ENCODE data around the gene HIVEP2.
A peak's percentile ranks its signal among the peaks of the same experiment; 100 is the strongest.

The HIVEP2 gene

DNA sequence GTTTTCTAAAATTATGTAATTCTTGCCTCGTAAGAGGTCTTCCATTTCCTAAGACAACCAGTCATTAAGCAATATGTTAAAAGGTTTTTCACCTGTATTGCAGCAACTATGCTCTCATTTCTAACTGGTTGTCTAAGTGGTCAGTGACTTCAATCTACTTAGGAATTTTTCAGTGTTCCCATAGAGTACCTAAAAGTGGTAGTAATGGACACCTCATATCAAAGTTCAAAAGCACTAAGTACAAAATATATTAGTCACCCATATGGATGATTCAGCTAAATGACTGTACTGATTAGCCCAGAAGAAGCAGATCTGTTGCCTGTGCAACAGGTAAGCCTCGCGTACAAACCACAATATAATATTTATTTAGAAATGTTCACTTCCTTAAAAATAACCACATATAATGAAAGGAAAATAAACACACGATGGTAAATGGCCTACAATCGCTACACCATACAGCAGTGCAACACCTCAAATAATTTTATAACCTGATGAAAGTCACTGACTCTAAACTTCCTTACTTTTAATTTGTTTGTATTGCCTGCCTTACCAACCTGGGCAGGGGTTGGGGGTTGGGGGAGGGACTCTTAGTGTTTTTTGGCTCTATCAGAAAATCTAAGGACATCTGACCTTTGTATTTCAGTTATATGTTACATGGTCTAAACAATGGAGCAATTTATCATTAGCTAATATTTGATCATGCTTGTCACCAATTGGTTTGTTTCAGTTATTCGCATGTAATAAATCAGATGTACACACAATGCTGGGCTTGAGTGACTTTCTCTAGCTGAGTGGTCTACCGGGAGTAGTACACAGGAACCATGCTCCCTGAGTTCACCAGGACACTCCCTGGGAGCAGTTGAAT is 105.9 kb downstream of the HIVEP2 start:
- DNase-seq = no peak

DNA sequence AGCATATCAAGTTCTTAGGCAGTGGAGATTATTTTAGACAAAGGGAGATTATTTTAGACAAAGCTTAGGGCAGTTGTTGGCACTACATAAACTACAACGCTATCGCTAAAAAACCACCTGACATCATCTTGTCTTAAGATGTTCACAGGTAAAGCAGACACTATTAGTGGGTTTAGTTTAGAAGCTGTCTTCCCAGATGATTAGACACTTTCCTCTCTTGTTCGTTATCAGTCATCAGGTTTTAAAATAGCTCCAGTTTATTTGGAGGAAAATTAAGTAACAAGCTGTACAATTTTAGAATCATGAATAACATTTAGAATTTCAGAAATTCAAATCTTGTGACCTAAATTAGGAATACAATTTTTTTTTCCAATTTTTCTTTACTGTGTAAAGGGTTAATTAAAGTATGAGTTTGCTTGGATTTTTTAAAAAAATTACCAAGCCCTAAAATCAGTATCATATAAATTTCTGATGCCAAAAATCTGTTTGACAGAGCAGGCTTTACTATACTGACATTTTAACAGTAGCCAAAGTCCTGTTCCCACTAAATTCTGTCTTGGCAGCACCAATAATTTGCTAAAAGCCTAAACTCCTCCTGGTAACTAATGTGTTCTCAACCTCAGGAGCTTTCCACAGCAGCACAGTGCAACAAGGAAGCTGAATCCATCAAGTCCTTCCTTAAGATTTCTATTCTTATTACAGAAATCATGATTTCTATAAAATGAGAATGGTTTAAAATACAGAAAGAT is 109.0 kb downstream of the HIVEP2 start:
- no peak for DNase-seq

DNA sequence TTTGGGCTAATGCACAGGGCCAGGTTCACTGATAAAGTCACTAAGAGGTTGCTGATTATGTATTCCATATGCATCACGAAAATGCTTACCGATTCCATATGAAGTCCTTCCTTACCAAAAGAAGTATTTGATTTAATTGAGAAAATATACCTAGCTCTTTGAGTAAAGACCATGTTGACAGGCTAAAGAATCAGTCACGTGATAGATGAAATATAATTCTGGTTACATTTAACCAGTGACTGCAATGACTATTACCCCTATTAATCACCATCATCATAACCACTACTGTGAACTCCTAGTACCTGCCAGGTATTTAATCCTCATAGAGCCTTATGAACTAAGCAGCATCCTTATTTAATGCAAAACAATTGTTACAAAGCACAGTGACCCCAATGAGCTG is 110.1 kb downstream of the HIVEP2 start:
- no peak for DNase-seq

DNA sequence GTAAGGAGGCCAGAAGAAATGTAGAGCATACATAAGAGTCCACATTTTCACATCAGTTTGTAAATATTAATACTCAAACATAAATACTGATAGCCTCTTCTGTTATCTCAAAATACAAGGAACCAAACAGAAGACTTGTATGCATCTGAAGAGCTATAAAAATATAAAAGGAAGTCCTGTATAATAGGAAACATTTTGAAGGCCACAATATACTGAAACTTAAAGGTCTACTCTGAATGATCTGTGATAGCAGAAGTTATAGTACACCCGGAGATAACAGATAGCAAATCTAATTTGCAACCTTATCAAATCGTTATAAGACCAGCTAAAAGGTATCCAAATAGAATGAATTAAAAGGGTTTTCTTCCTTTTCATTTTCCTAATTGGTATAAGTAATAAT is 111.2 kb downstream of the HIVEP2 start:
- no peak for DNase-seq

DNA sequence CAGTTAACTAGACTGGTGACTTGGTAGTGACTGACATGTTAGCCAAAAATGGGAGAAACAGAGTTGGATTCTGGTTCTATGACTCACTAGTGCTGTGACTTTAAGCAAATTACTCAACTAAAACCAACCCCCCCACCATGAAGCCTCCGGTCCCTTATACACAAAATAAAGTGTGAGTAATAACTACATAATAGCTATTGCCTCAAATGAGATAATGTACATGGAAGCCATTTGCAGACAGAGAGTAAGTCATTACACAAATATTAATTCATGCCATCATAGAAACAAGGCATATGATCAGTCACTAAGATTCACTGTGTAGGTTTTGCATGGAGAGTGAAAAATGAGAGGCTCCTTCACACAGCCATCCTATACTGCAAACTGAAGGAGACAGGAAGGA is 111.9 kb downstream of the HIVEP2 start:
- DNase-seq = no peak

DNA sequence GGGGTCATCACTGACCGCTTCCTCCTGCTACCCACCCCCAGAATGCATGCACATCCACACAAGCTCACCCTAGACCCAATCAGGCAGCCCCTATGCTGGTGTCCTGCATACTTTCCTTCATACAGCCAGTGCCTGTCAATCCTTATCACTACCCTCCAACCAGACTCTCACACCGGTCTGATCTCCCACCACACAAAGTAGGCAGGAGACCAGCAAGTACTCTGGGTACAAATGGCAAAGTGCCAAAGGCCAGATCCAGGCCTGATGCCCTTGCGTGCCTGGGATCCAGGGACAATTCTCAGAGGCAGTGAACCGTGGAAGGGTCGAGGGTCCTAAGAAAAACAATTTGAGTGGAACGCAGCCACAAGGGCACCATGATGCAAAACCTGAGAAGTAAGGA is 114.2 kb downstream of the HIVEP2 start:
- no peak for DNase-seq

DNA sequence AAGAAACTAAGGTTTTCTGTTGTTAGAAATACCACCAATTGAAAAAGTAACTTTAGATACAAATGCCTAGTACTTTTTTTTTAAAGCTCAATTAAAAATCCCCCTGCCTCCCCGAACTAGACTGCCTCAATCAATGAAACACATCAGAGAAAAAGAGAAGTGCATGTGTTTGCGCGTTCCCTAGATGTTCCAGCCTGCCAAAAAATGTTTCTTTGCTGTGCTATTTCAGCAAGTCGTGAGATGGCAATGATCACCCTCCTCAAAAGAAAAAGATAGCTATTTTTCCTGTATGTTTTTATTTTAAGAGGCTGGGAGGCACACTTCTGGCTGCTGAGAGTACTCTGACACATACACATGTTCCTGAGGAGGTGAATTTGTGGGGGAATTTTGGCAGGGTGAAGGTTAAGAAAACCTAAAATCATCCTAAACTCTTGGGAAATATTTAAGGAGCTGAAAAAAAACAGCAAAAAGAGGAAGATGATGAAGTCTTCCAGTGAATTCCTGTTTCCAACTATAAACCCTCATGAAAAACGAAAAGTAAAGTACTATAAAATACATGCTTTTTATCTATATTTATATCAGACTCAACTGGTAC is 114.8 kb downstream of the HIVEP2 start:
- DNase-seq = no peak

DNA sequence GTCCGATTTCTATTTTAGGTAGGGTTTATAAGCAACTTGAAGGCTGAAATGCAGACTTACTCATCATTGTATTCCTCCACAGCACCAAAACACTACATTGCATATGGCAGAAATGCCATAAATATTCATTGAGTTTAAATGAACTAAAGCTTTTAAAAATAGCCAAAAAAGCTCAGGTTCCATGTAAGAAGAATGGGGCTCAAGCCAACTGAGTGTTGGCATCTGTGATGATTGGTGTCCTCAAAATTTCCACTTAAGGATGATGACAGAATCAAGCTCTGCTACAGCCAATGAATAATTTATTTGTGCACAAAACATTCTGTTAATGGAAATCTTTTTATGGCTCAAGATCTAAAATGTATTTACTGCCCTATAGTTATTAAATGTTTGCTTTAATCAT is 115.4 kb downstream of the HIVEP2 start:
- no peak for DNase-seq

DNA sequence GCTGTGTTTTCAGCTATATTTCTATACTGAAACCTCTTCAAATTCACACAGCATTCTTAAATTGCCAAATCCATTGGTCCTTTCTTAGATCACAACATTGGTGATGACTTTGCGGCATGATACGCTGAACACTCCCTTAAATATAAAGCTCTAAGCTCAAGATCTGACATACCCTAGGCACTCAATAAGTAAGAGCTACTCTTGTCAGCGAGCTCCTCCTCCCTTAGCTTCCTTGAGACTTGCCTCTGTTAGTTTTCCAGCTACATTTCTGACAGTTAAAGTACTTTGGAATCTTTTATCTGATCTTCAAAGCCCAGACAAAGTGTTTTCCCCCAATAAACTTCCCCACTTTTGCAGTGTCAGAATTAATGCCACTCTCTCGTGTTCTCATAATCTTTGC is 117.0 kb downstream of the HIVEP2 start:
- DNase-seq = no peak

DNA sequence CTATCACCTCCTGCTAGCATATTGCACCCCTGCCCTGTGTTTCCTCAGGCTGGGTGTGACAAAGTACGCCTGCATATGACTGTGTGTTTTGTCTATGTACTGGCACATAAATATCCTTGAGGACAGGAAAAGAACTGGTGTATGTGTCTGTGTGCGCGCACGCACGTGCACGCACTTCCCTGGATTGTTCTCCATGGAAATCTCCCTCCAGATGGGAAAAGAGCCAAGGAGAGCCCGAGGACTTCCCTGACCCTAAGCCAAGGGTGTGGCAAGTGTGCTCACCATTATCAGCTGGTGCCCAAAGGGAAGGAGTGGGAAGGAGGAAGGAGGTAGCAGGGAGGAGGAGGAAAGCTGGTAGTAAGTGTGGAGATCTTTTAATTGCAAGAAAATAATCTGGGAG is 117.6 kb downstream of the HIVEP2 start:
- no peak for DNase-seq

DNA sequence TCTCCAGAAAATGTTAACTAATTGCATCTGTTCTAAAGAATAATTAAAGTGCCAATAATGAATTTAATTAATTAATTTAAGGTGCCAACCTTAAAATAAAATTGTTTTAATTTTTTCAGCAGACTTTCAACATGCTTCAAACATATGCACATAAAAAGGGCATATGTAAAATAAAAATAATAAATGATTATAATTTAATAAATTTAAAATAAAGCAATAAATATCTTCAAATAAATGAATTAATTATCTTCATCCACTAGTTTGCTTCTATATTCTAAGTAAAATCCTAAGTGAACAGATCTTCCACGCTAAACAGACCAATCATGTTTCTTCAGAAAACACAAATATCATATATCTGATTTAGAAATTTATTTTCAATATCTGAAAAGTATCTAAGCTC is 119.2 kb downstream of the HIVEP2 start:
- DNase-seq = no peak

DNA sequence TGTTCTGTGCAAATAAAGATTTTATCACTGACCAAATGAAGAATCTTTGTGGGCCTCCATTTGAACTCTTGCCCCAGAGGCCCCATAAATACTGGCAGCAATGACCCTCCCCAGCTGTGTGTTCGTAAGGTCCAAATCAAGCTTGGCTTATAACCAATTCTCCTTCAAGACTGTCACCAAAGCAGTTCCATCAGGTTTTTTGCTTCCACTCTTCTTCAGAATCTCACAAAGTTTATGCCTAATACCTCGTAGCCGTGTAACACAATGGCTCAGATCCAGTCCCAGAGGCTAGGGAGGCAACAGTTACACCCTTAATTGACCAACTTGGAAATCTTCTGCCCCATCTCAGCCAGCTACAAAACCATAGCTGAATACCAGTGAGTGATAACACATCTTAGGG is 120.5 kb downstream of the HIVEP2 start:
- DNase-seq = no peak

DNA sequence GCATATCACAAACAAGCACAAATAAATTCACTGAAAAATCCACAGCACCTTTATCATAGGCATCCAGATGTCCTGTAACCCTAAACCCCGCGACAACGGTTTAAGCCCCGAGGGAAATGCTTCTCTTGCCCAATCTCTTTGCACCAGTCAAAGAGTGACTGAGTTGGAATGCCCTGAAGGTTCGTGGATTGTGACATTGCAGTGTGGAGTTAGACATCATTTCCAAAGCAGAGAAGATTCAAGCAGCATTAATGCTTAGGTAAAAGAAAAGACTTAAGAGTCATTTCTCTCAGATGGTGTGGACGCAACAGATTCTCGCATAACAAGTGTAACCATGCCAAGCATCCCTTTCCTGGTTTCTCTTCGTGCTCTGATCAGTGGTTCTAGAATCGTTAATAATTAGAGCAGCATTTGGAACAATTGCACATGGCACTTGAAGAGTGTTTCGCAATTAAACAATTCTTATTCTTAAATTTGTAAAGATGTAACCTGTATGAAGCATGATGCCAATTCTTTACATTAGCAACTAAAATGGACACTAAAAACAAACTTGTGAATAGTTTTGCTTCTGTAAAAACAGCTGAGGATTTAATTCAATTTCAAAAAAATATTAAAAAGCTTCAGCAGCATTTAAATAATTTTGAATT is 121.6 kb downstream of the HIVEP2 start:
- no peak for DNase-seq

DNA sequence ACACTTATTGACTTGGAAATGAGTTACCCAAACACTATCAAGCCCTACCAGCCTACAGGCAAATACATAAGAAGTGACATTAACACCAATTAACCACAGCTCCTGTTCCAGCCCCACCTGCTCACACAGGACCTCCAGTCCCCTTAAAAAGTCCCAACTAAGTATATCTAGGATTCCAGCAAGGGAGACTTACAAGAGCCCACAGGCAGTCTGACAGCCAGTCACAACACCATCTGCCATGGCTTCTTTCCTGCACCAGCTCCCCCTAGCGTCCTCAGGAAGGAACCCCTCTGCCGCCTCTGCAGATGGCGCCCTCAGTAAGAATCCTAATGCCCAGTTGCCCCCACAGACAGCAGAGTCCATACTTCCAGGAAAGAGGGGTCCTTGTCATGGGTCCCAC is 122.1 kb downstream of the HIVEP2 start:
- no peak for DNase-seq

DNA sequence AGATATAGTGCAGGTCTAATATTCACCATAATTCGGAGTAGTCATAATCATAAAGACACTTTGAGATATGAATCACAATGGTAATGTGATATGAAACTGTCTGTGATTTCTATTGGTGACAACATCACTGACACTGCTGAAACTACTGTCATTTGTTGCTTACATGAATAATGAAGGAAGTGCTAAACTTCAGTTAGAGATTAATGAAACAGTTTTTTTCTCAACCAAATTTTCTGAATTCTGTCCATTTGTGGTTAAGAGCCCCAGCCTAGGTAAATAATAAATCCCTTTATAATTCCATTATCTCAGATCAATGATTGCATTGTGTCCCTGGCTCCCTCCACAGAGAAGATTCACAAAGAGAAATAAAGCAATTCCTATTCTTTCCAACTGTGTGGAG is 122.6 kb downstream of the HIVEP2 start:
- no peak for DNase-seq

DNA sequence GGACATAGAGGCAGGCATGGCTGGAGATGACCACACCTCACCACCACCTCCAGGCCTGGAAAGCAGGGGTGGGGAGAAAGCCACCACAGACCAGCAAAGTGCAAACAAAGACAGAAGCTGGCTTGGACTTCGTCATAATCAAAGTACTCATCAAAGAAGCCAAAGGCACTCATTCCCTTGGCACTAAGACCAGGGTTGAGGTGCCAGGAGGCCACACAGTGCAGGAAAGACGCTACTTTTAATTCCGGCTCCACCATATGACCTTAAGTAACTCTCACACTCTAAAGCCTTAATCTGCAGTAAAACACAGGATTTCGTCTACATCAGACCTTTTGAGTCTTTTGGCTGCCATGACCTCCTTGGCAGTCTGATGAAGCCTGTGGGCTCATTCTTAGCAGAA is 123.1 kb downstream of the HIVEP2 start:
- no peak for DNase-seq

DNA sequence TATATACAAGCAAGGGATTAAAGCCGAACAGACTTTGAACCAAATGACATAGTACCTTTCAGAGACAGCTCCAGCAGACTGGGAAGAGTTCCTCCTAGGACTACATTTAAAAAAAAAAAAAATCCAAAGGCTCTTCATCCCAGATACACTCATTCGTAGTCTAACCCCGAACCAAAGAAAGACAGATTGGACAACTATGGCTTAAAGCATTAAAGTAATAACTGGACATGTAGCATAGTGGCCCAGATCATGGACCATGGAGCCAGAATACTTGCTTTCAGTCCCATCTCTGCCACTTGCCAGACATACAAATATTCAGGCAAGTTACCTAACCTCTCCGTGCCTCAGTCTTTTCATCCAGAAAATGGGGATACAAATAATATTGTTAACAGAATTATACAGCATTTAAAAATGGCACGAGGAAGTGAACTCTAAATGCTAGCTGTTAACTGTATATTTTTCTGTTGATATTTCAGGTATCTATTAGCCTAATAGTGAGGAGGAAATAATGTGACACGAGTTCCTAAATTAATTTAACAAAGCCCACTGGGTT is 123.7 kb downstream of the HIVEP2 start:
- no peak for DNase-seq

DNA sequence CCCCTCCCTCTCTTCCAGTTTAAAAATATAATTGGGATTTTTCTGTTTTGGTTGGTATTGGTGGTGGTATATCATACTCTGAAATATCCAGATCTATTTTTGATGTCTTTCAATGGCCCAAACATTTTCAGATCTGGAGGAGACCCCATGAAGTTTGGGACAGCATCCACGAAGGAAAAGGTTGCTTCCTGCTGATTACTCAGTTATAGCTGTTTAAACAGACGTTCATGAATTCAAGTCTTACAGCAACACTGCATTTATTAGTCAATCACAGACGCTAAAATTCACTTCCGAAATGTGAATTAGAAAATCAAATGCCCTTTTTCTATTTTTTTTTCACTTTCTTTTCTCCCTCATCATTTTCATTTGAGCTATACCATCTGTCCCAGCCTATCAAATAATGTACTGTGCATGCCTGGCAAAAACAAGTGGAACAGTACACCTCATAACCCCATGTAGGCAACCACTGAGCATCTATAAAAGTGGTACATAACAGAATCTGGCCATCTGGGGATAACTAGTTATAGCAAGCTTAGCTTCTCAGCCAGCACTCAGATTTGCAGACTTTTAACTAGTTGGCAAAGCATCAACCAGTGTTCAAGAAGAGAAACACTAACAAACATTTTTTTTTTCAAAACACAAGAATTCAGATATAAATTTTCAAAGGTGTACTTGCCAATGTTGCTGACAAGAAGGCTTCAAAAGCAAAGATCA is 124.5 kb downstream of the HIVEP2 start:
- no peak for DNase-seq

DNA sequence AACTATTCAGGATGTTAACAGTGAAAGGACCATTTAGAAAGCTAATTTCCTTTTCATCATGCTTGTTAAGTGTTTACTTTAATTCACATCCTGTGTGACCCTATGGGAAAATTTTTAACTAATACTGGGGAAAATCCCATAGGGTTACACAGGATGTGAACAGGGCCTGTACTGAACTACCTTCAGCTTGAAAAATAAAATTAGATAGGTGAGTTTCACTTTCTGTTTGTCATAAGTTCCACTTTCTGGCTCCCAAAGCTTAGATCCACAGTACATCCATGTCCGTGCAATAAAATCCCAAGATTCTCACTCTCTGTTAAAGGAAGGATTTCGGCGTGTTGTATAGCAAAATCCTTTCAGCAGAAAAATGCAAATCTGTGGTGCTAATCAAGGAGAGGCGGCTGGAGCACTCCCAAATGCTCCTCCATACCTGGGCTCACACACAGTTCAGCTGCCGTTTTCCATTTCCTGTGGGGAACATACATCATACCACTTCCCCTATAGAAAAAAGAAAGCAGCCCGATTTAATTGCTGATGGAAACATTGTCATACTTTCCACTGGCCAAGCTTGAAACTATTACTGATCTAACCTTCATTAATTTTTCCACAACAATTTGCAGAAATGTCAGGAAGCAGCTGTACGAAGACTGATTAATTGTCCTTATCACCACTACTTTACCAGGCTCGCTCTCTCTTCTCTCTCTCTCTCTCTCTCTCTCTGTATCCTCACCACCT is 125.2 kb downstream of the HIVEP2 start:
- peak; percentile 33 for DNase-seq

DNA sequence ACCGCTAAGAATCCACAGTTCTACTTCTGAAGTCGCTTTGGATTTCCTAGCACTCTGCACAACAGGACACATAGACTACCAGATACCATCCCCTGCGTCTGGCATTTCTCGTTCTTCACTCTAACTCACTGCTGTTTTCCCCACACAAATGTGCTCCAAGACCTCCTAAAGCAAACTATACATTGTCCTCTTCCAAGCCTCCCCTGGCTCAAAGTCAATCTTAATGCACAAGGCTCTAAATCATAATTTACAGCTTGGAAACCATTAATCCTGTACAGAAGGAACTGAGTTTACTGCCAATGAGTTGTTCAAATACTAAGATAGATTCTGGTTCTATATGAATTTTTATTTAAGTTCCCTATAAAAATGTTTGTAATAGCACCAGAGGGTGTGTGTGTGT is 128.5 kb downstream of the HIVEP2 start:
- no peak for DNase-seq

DNA sequence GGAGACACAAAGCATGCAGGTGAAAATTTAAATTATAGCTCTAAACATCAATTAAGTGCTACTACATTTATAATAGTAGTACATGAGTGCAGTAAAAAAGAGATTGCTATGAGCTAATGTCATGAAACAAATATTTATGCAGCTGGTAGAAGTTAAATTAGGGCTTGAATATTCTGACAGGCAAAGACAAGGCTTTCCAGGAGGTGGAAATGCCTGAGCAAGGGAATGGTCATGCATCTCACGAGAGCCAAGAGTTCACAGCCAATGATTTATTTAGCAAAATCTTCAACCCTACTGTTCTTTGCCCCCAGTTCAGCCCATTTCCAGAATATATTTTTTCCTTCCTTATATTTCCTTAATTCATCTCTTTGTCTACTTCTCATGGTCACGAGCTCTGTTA is 128.9 kb downstream of the HIVEP2 start:
- no peak for DNase-seq

DNA sequence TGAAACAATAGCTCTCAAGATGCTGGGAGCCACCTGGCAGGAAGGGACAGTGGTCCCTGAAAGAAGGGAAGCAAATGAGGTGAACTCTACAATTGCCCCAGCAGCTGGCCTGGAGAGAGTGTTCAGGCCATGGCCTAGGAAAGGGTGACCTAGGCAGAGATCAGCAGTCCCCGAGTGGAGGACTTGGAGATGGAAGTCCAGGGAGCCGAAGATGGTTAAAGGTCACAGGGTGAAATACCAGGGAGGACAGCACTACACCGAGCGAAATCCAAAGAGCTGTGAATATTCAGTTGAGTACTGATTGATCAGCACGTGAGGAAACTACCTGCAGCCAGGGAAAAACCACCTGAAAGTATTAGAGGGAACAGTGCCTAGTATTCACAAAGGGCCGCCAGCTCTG is 133.1 kb downstream of the HIVEP2 start:
- no peak for DNase-seq

All from DMS79 treated with DMSO at 0.1 percent for 48 hours (cell line).